HPDE6-E6E7 (cell line): ENCODE results near the gene DMD.

ENCODE experiments used
- DNase-seq: peaks from one replicate; pipeline ENCODE4 v3.0.0; 2011; ENCODE audit warnings: missing footprints; ENCODE audit errors: extremely low spot score

DMD gene

DNA sequence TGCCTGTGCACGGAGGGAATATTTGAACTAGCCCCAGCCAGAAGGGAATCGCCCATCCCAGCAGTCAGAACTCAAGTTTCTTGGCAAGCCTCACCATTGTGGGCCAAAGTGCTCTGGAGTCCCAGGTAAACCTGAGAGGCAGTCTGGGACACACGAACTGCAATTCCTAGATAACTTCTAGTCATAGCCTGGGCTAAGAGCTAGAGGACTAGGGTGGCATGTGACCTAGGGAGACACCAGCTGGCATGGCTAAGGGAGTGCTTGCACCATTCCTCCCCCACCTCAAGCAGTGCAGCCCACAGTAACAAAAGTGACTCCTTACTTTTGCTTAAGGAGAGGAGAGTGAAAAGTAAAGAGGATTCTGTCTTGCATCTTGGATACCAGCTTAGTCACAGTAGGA, 935.2 kb downstream of the DMD start:
- DNase-seq: no peak

DNA sequence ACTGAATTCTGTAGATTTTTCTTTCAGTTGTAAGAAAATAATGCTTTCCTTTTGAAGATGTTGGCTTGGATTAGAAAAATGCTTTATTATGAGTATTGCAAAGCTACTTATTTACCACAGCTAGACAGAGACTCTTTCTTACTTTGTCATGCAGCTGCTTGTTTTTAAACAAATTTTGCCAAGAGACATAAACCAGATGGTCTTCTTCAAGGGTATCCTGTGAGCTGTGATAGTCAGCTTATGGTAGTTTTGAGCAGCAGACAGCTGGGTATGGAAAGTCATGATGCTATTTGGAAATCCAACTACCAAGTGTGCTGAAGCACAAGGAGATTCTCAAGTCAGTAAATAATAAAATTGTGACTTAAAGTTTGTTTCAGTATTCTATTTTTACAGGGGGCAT, 941.5 kb downstream of the DMD start:
- no peak for DNase-seq

DNA sequence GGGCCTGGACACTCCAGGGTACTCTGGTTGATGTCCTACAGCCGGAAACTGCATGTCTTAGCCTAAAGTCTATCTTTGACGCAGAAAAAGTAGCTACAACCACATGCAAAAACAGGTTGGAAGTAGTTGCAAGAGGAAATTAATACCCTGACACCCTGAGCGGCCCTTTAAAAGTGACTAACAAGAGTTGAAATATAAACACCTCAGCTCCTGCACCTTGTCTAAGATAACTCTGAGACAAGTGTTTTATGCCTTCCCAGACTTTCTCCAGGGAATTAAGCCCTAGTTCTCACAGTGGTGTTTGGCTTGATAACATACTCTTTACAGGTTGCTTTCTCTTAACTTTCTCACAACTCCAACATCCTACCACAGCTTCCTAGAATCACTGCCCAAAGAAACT, 943.1 kb downstream of the DMD start:
- no peak for DNase-seq

DNA sequence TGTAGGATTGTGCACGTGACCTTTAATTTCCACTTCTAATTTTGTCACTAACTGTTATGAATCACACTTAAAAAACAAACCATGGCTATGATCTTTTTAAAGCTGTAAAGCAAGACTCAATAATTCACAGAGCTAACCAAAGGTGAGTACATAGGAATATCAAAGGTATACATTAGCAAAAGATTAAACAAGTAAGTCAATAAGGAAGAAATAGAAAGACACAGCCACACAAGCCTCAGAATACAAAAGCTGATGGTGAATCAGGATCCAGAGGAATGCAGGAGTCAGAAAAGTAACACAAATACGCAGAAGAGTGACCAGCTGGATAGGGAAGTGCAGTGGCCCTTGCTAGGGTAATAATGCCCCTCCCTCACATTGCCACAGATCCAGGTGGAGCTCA, 943.6 kb downstream of the DMD start:
- no peak for DNase-seq

DNA sequence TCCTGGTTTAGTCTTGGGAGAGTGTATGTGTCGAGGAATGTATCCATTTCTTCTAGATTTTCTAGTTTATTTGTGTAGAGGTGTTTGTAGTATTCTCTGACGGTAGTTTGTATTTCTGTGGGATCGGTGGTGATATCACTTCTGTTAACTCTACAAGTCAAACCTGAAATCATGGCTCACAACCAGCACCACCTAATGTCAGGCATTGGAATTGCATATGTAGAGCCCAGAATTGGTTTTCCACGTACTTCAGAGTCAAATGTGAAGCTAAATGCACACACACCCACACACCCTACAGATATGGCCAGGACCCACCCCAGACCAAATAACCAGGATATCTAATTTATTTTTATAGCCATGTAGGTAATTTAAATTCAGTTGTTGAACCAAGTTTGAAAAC, 964.7 kb downstream of the DMD start:
- DNase-seq: peak; percentile 3

DNA sequence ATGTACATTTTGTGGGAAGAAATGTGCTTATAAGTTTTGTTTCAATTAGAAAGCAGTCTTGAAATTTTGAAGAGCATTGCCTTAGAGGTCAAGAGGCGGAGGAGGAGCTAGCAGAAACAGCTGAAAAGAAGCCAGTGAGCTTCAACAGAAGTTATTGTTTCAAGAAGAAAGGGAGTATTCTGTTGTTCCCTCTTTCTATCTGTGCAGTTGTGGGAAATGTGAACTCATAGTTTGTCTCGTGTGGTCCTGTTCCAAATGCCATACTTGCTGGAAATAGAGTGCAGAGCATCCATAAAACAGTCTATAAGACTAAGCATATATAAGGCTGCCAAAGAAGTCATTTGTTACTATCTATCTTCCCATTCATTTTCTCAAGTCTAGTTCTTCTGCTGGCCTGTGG, 1015.7 kb downstream of the DMD start:
- DNase-seq: no peak

DNA sequence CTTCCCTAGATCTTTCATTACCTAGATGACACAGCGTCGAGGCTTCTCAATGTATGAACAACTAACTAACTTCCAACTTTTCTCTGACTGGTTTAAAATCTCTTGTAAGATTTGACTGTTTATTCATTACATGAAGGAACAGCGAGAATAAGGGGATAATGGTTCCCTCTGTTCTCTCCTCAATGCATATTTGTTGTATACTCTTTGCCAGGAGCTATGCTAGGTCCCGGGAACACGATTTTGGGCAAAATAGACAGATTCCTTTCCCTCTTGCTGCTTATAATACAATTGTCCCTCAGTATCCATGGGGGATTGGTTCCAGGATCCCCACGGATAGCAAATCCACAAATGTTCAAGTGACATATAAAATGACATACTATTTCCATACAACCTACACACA, 1020.0 kb downstream of the DMD start:
- no peak for DNase-seq

DNA sequence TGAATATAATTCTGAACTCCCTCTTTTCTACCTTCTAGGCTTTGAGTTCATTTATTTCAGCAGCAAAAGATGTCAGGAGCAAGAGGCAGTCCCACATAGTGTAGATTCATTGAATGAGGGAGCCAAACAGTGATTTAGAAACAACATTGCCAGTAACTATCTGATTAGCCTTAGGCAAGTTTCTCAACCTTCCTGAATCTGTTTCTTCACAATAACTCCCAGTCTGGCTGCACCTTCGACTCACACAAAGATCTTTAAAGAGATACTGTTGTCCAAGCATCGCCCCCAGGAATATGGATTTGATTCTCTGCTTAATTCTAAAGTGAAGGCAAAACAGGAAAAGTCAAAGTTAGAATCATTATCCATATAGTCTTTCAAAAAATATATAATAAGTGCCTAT, 1026.2 kb downstream of the DMD start:
- no peak for DNase-seq

DNA sequence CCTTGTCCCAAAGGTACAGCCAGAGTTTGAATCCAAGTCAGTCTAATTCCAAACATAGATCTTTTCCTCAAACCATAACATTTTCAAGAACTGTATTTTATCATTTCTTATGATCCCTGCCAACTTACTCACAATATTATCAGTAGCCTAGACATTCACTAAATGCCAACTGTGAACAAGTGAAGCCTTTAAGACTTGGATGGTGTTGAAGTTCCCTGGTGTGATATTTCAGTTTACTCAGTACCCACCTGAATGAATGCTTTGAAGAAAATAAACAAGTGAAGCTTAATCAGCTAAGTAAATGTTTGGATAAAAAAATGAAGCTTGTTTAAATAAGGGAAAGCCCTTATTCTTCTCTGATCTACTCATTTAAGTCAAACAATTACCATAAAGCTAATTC, 1028.3 kb downstream of the DMD start:
- no peak for DNase-seq

DNA sequence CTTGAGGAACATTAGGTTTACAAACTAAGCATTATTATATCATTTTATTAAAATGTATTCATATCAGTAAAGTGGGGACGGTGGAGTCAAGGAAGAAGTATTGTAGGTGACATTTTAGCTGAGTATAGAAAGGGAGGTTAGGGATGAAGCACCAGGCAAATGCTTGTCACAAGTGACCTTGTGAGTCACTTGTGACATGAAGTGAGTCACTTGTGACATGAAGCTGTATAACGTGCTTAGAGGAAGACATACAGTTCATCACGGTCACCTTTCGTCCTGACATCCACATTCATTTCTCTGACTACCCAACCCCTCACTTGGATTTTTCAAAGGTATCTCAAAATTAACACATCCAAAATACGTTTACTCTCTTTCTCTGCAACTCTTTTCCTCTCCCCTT, 1034.8 kb downstream of the DMD start:
- DNase-seq: no peak

DNA sequence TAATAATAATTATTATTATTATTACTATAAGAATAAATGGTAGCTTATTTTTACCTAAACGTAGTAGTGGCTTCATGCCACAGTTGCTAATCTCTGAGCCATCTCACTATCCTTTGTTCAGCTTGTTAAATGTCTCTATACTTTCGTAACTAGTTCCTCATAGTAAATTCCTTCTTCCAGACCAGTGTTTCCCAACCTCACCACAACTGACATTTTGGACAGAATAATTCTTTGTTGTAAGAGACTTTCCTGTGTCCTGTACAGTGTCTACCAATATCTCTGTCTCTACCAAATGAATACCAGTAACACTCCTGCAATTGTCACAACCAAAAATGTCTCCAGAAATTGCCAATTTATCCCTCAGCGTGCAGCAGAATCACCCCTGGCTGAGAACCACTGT, 1040.9 kb downstream of the DMD start:
- no peak for DNase-seq

DNA sequence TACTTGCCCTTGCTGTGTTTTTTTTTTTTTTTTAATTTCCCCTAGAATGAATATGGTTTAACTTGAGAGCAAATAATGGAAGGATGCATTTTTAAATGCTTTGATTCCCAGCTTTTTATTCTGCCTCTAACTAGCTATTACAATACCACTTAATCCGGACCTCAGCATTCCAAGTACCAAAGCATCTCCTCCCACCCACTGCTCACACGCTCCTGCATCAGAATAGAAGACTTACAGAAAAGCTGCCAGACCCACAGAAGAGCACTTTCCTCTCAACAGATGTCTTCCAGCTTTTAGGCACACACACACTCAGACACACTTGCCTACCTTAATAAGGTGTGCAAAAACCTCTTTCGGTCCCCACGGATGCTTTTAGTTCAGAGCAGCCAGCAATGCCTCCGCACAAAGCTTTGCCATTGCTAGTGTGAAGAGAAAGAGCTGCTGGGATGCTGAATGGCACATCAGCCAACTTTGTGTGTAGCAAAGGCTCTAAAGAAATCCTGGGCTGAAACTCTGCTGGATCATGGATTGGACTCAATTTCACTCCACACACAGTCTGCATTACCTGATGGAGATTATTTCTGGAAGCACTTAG, 1056.2 kb downstream of the DMD start:
- no peak for DNase-seq

DNA sequence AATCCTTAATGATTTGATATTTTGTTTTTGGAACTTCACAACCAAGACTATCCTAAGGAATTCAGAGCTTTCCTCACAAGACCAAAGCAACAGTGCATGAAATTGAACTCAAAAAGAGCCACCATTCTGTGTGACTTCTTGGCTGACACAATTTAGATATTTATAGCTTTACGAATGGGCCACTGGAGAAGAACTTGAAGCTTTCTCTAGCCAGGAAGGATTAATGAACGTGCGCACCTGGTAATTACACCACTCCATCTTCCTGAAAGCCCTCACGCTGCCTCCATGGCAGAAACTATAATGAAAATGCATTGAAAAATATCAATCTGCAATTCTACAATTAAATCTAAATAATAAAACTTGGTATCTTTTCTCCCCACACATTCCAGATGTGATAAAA, 1057.8 kb downstream of the DMD start:
- DNase-seq: no peak

DNA sequence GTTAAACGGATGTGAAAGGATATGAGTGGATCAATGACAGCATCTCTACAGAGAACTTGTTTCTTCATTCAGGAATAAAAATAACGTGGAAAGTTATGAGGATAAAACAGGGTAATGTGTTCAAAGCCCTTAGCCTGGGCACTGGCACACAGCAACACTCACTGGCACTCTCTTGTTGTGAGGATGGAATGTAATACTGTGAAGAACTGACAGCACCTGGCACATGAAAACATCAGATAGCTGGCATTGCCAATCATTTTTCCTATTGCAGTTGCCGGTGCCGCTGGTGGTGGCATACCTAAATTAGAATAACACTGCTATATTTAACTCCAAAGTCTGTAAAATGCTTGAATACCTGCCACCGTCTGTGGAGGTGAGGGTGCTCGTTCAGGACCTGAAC, 1061.2 kb downstream of the DMD start:
- no peak for DNase-seq

DNA sequence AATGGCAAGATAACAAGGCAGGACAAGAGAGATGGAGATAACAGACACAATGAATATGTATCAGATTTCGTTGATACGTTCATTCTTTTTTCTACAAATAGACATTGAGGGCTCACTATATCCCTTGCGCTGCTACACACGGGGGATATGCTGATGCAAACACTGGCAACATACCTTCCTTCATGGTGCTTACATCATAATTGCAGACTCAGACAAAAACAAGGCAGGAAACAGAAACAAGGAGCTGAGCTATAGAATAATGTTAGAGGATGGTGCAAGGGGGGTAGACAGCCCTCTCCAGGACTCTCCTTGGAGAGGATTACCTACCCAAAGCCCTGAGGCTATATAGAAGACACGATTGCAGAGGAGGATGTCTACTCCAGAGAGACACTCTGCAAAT, 1069.5 kb downstream of the DMD start:
- DNase-seq: no peak

DNA sequence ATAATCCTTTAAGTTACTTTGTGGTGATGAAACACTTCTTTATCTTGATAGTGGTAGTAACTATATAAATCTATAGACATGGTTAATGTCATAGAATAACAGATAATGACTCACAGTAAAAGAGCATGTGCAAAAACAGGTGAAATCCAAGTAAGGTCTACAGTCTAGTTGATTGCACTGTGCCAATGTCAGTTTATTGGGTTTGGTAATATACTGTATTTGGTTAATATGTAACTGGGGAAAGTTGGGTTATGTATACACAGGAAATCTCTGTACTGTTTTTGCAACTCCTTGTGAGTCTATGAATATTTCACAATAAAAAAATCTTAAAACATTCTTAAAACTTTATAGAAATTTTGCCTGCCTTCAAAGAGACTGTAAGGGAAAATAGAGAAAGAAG, 1071.9 kb downstream of the DMD start:
- no peak for DNase-seq

DNA sequence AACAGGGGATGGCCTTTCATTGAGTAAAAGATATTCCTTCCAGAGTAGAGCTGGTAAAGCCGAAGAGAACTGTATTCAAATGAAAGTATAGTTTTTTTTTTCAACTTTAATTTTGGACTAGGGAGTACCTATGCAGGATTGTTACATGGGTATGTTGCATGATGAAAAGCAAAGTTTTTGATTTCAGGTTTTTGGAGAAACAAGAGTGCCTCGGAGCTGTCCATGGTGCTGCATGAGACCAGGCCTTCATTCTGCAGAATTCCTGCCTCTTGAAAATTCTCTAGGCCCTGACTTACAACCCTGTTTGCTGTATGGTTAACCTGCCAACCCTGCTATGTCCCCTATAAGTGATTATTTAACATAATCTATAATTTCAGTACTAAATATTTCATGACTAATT, 1073.8 kb downstream of the DMD start:
- DNase-seq: no peak

DNA sequence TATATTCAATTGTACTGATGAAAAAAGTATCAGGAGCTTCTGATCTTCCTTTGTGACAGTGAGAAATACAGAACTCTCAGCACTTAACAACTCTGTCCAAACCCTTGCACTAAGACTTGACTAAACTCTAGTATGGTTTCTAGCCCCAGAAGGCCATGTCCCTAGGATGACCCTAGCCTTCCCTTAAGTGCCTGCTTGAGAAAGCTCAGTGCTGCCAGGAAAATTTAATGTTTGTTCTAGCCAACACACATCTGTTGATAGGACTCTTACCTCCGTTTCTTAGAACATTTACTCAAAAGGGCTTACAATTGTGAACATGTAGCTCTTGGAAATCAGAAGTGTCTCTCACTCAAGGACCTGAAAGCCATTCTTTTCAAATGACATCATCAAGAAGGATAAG, 1084.4 kb downstream of the DMD start:
- DNase-seq: no peak

DNA sequence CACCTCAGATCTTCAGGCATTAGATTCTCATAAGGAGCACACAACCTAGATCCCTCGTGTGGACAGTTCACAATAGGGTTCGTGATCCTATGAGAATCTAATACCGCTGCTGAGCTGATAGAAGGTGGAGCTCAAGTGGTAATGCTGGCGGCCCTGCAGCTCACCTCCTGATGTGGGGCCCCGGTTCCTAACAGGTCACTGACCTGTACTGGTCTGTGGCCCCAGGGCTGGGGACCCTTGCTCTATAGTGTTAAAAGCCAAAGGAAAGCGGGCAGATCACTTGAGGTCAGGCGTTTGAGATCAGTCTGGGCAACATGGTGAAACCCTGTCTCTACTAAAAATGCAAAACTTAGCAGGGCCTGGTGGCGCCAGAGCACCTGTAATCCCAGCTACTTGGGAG, 1092.5 kb downstream of the DMD start:
- DNase-seq: no peak

DNA sequence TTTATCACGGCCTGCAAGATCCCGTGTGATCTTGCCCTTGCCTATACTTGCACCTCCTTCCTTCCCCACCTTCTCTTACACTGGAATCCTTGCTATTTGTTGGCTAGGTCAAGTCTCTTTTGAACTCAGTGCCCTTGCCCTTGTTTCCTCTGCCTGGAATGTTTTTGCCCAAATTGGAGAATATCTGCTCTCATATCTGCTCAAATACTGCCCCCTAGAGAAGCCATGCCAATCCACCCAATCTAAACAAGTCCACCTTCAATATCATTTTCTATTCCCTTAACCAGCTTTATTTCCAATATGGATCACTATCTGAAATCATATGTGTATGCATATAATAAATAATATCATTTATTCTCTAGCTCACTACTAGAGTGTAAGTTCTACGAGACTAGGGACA, 1095.3 kb downstream of the DMD start:
- DNase-seq: no peak

DNA sequence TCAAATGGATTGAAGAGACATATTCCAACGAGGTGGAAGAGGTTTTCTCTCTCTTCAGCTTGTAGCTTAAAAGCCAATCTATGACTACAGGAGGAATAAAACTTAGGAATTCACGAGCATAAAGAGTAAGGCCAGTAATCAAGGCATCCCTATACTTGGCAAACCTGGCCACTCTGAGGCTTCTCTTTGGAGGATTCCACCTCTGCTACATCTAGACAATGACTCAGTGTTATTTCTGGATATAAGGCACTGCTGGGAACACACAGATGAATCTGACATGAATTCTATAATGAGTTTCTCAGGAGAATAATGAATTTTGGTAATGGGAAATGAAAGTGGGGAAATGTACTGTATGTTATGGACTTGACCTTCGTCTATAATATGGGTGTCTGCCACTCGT, 1123.7 kb downstream of the DMD start:
- DNase-seq: no peak

DNA sequence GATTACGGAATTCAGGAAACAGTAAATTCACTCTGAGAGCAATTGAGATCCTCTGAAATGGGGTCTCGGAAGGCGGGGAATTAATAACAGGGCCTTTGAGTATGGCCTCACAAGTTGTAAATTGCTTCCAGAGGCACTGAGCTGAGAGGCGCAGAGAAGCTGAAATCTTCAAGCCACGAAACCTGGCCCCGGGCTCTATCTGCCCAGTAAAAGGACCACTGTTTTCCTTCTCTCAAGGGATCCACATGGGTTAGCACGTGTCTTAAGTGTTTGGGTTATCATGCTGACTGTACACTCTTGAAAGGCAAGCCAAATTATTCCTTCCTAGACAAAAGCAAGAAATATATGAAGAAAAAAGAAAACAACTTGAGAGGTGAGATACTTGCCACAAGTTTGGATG, 1126.6 kb downstream of the DMD start:
- no peak for DNase-seq

DNA sequence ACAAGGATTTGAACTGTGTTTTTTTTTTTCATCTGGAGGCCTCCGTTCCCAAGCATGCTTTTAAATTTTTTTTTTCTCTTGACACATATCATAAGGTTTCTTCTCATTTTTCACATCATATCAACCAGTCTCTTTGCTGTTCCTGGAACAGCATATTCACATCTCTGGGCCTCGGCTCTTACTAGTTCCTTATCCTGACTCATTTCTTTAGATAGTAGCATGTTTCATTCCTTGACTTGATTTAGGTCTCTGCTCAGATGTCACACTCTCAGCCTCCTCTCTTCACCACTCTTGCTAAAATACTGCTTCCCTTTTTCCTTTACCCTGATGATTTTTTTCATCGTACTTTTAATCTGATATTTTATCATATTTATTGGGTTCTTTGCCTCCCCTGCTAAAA, 1163.1 kb downstream of the DMD start:
- DNase-seq: no peak

DNA sequence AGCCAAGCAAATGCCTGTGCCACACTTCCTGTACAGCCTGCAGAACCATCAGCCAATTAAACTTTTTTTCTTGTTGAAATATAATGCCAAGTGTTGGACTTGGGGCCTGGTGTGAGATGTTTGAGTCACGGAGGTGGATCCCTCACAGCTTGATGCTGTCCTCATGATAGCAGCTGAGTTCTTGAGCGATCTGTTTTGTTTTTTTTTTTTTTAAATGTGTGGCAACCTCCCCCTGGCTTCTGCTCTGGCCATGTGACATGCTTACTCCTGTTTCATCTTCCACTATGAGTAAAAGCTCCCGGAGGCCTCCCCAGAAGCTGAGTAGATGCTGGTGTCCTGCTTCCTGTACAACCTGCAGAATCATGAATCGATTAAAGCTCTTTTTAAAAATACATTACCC, 1166.2 kb downstream of the DMD start:
- no peak for DNase-seq

DNA sequence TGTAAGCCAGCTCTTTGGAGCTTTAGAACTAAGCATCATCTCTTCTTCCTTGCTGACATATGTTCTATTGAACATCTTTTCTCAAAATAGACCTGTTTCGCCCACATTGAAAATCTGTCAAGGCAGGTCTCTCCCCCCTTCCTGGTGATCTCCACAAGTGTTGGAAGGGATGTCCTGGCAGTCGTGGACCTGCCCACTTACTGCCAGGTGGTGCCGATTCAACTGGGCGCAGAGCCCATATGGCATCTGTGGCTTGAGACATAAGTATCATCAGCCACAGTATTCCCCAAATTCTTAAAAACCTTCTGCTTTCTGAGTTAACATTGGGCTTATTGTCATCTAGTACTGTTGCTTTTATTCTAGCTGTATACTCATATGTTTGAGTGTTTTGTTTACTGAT, 1170.2 kb downstream of the DMD start:
- no peak for DNase-seq
